H1 (cell line): ENCODE data around the gene SMC3. TPM values are rescaled to one million over a fixed set of nuclear protein-coding genes. Genes with fewer than 3 reads are reported as not detected.
A peak's percentile ranks its signal among the peaks of the same experiment; 100 is the strongest.

Source experiments
- CREB1 ChIP-seq: IDR thresholded peaks from 2 replicates; pipeline ENCODE4 v1.6.1; 2012; ENCODE audit warnings: inconsistent platforms
- CTCF ChIP-seq, 3 experiments: IDR thresholded peaks; 1 replicate in 2 of 3; 2 replicates in 1 of 3; pipeline versions ENCODE4 v1.5.1 to v1.6.1; 2011; ENCODE audit warnings: low read length in 3 of 3, mild to moderate bottlenecking in 3 of 3, inconsistent platforms in 2 of 3, low read depth in 1 of 3, moderate library complexity in 1 of 3; ENCODE audit not compliant: insufficient read depth in 1 of 3; ENCODE audit errors: control extremely low read depth in 1 of 3
- JUND ChIP-seq: IDR thresholded peaks from 2 replicates; pipeline ENCODE4 v1.6.1; 2011; ENCODE audit warnings: mild to moderate bottlenecking, improper control_type of control experiment, low read length
- POLR2AphosphoS5 ChIP-seq: IDR thresholded peaks from 2 replicates; pipeline ENCODE4 v1.6.1; 2011; ENCODE audit warnings: low read depth, low read length
- RAD21 ChIP-seq, 2 experiments: IDR thresholded peaks in 1 of 2; conservative IDR thresholded peaks in 1 of 2; 2 replicates each; pipeline ENCODE4 v1.6.1; 2011; ENCODE audit warnings: low read depth in 2 of 2, low read length in 2 of 2, improper control_type of control experiment in 1 of 2, inconsistent platforms in 1 of 2, mild to moderate bottlenecking in 1 of 2, moderate library complexity in 1 of 2
- TEAD4 ChIP-seq: IDR thresholded peaks from 2 replicates; pipeline ENCODE4 v1.6.1; 2012; ENCODE audit warnings: low read depth, low read length, inconsistent platforms, mixed read lengths
- YY1 ChIP-seq: IDR thresholded peaks from 2 replicates; pipeline ENCODE4 v1.6.1; 2011; ENCODE audit warnings: low read depth, mild to moderate bottlenecking, low read length
- polyA plus RNA-seq, 7 experiments: library from polyadenylated mRNA; depleted of rRNA in 3 of 7; stranded (reverse) in 5 of 7; unstranded in 2 of 7; fragments of >200 nt in 5 of 7; fragments of 200-250 nt in 2 of 7; gene quantifications; 1 replicate in 5 of 7; 2 replicates in 1 of 7; 4 replicates in 1 of 7; pipeline versions ENCODE4 v1.2.1 to v1.2.3, GENCODE V29; 2011 to 2013; ENCODE audit warnings: missing spikeins in 2 of 7, mixed read lengths in 2 of 7
- total RNA-seq: library from RNA; stranded (reverse); fragmentation: NEBNext Ultra II Directional; extraction: Animal tissue kit (Norgen Biotek cat#: 25700); gene quantifications from 2 replicates; pipeline ENCODE4 v1.2.1, GENCODE V29; 2021
- TF ChIP-seq, protein P1 (sequence below): fragments of 300-600 bp; sonication (generic); IDR thresholded peaks from 2 replicates; pipeline ENCODE4 v1.7.1; 2012; ENCODE audit warnings: low read length, moderate library complexity, mild to moderate bottlenecking, inconsistent platforms; ENCODE audit not compliant: insufficient replicate concordance

Gene SMC3
- total and polyA plus RNA-seq, 2 of the 8 experiments (the other 6 are each of a cell fraction or from before 2014, with no cell fraction given) = 12.7 to 93.4 TPM

GRCh38 chr10:110556969-110557601 is 10.4 kb upstream of the SMC3 start (continued):
- TF ChIP-seq, protein P1, sequence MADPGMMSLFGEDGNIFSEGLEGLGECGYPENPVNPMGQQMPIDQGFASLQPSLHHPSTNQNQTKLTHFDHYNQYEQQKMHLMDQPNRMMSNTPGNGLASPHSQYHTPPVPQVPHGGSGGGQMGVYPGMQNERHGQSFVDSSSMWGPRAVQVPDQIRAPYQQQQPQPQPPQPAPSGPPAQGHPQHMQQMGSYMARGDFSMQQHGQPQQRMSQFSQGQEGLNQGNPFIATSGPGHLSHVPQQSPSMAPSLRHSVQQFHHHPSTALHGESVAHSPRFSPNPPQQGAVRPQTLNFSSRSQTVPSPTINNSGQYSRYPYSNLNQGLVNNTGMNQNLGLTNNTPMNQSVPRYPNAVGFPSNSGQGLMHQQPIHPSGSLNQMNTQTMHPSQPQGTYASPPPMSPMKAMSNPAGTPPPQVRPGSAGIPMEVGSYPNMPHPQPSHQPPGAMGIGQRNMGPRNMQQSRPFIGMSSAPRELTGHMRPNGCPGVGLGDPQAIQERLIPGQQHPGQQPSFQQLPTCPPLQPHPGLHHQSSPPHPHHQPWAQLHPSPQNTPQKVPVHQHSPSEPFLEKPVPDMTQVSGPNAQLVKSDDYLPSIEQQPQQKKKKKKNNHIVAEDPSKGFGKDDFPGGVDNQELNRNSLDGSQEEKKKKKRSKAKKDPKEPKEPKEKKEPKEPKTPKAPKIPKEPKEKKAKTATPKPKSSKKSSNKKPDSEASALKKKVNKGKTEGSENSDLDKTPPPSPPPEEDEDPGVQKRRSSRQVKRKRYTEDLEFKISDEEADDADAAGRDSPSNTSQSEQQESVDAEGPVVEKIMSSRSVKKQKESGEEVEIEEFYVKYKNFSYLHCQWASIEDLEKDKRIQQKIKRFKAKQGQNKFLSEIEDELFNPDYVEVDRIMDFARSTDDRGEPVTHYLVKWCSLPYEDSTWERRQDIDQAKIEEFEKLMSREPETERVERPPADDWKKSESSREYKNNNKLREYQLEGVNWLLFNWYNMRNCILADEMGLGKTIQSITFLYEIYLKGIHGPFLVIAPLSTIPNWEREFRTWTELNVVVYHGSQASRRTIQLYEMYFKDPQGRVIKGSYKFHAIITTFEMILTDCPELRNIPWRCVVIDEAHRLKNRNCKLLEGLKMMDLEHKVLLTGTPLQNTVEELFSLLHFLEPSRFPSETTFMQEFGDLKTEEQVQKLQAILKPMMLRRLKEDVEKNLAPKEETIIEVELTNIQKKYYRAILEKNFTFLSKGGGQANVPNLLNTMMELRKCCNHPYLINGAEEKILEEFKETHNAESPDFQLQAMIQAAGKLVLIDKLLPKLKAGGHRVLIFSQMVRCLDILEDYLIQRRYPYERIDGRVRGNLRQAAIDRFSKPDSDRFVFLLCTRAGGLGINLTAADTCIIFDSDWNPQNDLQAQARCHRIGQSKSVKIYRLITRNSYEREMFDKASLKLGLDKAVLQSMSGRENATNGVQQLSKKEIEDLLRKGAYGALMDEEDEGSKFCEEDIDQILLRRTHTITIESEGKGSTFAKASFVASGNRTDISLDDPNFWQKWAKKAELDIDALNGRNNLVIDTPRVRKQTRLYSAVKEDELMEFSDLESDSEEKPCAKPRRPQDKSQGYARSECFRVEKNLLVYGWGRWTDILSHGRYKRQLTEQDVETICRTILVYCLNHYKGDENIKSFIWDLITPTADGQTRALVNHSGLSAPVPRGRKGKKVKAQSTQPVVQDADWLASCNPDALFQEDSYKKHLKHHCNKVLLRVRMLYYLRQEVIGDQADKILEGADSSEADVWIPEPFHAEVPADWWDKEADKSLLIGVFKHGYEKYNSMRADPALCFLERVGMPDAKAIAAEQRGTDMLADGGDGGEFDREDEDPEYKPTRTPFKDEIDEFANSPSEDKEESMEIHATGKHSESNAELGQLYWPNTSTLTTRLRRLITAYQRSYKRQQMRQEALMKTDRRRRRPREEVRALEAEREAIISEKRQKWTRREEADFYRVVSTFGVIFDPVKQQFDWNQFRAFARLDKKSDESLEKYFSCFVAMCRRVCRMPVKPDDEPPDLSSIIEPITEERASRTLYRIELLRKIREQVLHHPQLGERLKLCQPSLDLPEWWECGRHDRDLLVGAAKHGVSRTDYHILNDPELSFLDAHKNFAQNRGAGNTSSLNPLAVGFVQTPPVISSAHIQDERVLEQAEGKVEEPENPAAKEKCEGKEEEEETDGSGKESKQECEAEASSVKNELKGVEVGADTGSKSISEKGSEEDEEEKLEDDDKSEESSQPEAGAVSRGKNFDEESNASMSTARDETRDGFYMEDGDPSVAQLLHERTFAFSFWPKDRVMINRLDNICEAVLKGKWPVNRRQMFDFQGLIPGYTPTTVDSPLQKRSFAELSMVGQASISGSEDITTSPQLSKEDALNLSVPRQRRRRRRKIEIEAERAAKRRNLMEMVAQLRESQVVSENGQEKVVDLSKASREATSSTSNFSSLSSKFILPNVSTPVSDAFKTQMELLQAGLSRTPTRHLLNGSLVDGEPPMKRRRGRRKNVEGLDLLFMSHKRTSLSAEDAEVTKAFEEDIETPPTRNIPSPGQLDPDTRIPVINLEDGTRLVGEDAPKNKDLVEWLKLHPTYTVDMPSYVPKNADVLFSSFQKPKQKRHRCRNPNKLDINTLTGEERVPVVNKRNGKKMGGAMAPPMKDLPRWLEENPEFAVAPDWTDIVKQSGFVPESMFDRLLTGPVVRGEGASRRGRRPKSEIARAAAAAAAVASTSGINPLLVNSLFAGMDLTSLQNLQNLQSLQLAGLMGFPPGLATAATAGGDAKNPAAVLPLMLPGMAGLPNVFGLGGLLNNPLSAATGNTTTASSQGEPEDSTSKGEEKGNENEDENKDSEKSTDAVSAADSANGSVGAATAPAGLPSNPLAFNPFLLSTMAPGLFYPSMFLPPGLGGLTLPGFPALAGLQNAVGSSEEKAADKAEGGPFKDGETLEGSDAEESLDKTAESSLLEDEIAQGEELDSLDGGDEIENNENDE = peak; percentile 41
- TF ChIP-seq YY1 = peak; percentile 88
- peak; percentile 51 to 64 for TF ChIP-seq RAD21 (IDR thresholded peaks at IDR 0.05 in 1 of 2, conservative IDR thresholded peaks at IDR 0.05 in 1 of 2; ENCODE audit: low read depth in 2 of 2, low read length in 2 of 2)
- peak; percentile 43 to 85 (median 61) for TF ChIP-seq CTCF (IDR thresholded peaks at IDR 0.05; ENCODE audit: control extremely low read depth in 1 of 3, insufficient read depth in 1 of 3, low read depth in 1 of 3, low read length in 3 of 3)
- TF ChIP-seq JUND = no peak
- TF ChIP-seq CREB1 = peak; percentile 23; the same call in 1 of the 2 replicates
- TF ChIP-seq POLR2AphosphoS5 = no peak
- peak; percentile 37; the same call in 1 of the 2 replicates for TF ChIP-seq TEAD4
